Astrocyte (in vitro differentiated cells and primary cell): ENCODE measurements around the gene OR1N1. TPM values are rescaled to one million over a fixed set of nuclear protein-coding genes. Genes with fewer than 3 reads are reported as not detected.

Source experiments
- DNase-seq: peaks from one replicate; pipeline ENCODE4 v3.0.0-alpha.2; 2010; ENCODE audit warnings: low read depth
- FAIRE-seq: peaks from 2 replicates; lab custom pipeline; 2011; peaks lifted over from hg19 to GRCh38; lab: Jason Lieb, UNC
- H2AFZ ChIP-seq: 2 replicates; pipeline ENCODE4 v1.6.0; 2012; ENCODE audit warnings: low read depth, low read length, inconsistent platforms
- H3K27ac ChIP-seq: 2 replicates; pipeline ENCODE4 v1.5.1; 2011; ENCODE audit warnings: low read depth, low read length, inconsistent platforms
- H3K27me3 ChIP-seq: 2 replicates; pipeline ENCODE4 v1.6.0; 2011; ENCODE audit warnings: low read length, inconsistent platforms; ENCODE audit not compliant: insufficient read depth
- H3K36me3 ChIP-seq: 2 replicates; pipeline ENCODE4 v1.5.1; 2011; ENCODE audit warnings: low read length, inconsistent platforms; ENCODE audit not compliant: insufficient read depth
- H3K4me1 ChIP-seq: 2 replicates; pipeline ENCODE4 v1.5.1; 2011; ENCODE audit warnings: low read length, inconsistent platforms; ENCODE audit not compliant: insufficient read depth
- H3K4me2 ChIP-seq: 2 replicates; pipeline ENCODE4 v1.6.0; 2012; ENCODE audit warnings: low read length, inconsistent platforms
- H3K4me3 ChIP-seq: 2 replicates; pipeline ENCODE4 v1.5.1; 2011; ENCODE audit warnings: low read depth, mild to moderate bottlenecking, low read length, inconsistent platforms; ENCODE audit not compliant: insufficient read depth
- H3K79me2 ChIP-seq: 2 replicates; pipeline ENCODE4 v1.6.0; 2012; ENCODE audit warnings: mild to moderate bottlenecking, low read length, inconsistent platforms; ENCODE audit not compliant: insufficient read depth
- H3K9ac ChIP-seq: 2 replicates; pipeline ENCODE4 v1.6.0; 2012; ENCODE audit warnings: mild to moderate bottlenecking, low read length, inconsistent platforms
- H3K9me3 ChIP-seq: 2 replicates; pipeline ENCODE4 v1.5.1; 2012; ENCODE audit warnings: low read depth, mild to moderate bottlenecking, low read length, inconsistent platforms; ENCODE audit not compliant: insufficient read depth
- H4K20me1 ChIP-seq: 2 replicates; pipeline ENCODE4 v1.6.0; 2012; ENCODE audit warnings: low read length, inconsistent platforms; ENCODE audit not compliant: insufficient read depth
- H3K27ac Mint-ChIP-seq: one replicate; pipeline ENCODE4 v1.8.0; 2021; ENCODE audit warnings: mild to moderate bottlenecking, mixed read lengths; ENCODE audit not compliant: unreplicated experiment
- H3K27me3 Mint-ChIP-seq: one replicate; pipeline ENCODE4 v1.8.0; 2021; ENCODE audit warnings: low read depth, mixed read lengths; ENCODE audit not compliant: unreplicated experiment
- H3K36me3 Mint-ChIP-seq: one replicate; pipeline ENCODE4 v1.8.0; 2021; ENCODE audit warnings: low read depth, mixed read lengths; ENCODE audit not compliant: unreplicated experiment
- H3K4me1 Mint-ChIP-seq: one replicate; pipeline ENCODE4 v1.8.0; 2021; ENCODE audit warnings: low read depth, mixed read lengths; ENCODE audit not compliant: unreplicated experiment
- H3K4me3 Mint-ChIP-seq: one replicate; pipeline ENCODE4 v1.8.0; 2021; ENCODE audit warnings: mild to moderate bottlenecking, moderate library complexity, mixed read lengths; ENCODE audit not compliant: unreplicated experiment
- H3K9me3 Mint-ChIP-seq: one replicate; pipeline ENCODE4 v1.8.0; 2021; ENCODE audit warnings: mild to moderate bottlenecking, mixed read lengths; ENCODE audit not compliant: unreplicated experiment
- EZH2 ChIP-seq: IDR thresholded peaks from 2 replicates; pipeline ENCODE4 v1.6.1; 2012; ENCODE audit warnings: mild to moderate bottlenecking, low read length, inconsistent platforms; ENCODE audit not compliant: insufficient read depth
- total RNA-seq: library from RNA; stranded (reverse); gene quantifications from 2 replicates; pipeline ENCODE4 v1.2.1, GENCODE V29; 2021
- TF ChIP-seq, protein P1 (sequence below): IDR thresholded peaks from 2 replicates; pipeline ENCODE4 v1.5.1; 2011; ENCODE audit warnings: low read depth, mild to moderate bottlenecking, inconsistent platforms, low read length, moderate library complexity; ENCODE audit not compliant: insufficient read depth

OR1N1 gene
- total RNA-seq, 1 donor from 2014 or later = not detected

GRCh38 chr9:122479062-122479461 is 48.0 kb downstream of the OR1N1 start:
- Histone ChIP-seq H3K27me3 (peaks cover 2% of the 10 kb centered on the region), H3K9me3 (no peaks in the 10 kb centered on the region), H4K20me1 (no peaks in the 10 kb centered on the region), H3K4me2 (no peak overlapping the region), H3K36me3 (no peaks in the 10 kb centered on the region), H3K27ac (no peak overlapping the region), H3K4me1 (no peaks in the 10 kb centered on the region), H3K79me2 (no peaks in the 10 kb centered on the region), H2AFZ (no peak overlapping the region), H3K4me3 (no peak overlapping the region), H3K9ac (no peak overlapping the region)
- H3K36me3 Mint-ChIP-seq = no peaks in the 10 kb centered on the region
- no peak overlapping the region for H3K27ac Mint-ChIP-seq
- no peak for DNase-seq
- H3K4me3 Mint-ChIP-seq = no peak overlapping the region
- no peak for TF ChIP-seq EZH2
- TF ChIP-seq, protein P1, sequence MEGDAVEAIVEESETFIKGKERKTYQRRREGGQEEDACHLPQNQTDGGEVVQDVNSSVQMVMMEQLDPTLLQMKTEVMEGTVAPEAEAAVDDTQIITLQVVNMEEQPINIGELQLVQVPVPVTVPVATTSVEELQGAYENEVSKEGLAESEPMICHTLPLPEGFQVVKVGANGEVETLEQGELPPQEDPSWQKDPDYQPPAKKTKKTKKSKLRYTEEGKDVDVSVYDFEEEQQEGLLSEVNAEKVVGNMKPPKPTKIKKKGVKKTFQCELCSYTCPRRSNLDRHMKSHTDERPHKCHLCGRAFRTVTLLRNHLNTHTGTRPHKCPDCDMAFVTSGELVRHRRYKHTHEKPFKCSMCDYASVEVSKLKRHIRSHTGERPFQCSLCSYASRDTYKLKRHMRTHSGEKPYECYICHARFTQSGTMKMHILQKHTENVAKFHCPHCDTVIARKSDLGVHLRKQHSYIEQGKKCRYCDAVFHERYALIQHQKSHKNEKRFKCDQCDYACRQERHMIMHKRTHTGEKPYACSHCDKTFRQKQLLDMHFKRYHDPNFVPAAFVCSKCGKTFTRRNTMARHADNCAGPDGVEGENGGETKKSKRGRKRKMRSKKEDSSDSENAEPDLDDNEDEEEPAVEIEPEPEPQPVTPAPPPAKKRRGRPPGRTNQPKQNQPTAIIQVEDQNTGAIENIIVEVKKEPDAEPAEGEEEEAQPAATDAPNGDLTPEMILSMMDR = no peak
- no peaks in the 10 kb centered on the region for H3K4me1 Mint-ChIP-seq
- peaks cover 12% of the 10 kb centered on the region for H3K27me3 Mint-ChIP-seq
- no peak for FAIRE-seq
- peaks cover 4% of the 10 kb centered on the region for H3K9me3 Mint-ChIP-seq

DNA sequence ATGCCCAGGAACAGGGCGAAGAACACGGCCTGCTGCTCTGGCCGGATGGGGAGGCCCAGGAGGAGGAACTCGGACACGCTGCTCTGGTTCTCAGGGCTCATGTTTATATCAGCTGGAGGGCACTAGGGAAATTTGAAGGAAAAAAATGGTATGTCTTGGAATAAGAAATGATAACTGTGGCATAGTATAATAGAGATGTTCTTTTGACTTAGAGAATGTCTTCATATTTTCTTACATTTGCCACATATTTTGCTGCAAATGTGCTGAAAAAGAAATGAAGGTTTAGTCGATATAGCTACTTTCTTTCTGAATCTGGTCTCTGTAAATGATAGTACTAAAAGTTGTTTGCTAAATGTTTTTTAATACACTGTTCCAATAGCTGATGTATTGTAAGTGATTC is 49.3 kb downstream of the OR1N1 start, which contains the start of gene OR1J1:
Gene OR1J1 (minus strand): TSS at position 101 of the 400 bp plus-strand sequence. CDS start 0 bp downstream, at position 101.
- Histone ChIP-seq H3K4me1 (no peaks in the 10 kb centered on the region), H4K20me1 (no peaks in the 10 kb centered on the region), H2AFZ (no peak within 1 kb of the TSS), H3K79me2 (no peaks in the 10 kb centered on the region), H3K27ac (no peak within 1 kb of the TSS), H3K4me3 (no peak within 1 kb of the TSS), H3K27me3 (peaks cover 2% of the 10 kb centered on the region), H3K36me3 (no peaks in the 10 kb centered on the region), H3K9me3 (no peaks in the 10 kb centered on the region), H3K9ac (no peak within 1 kb of the TSS), H3K4me2 (no peak within 1 kb of the TSS)
- FAIRE-seq (no peak), DNase-seq (no peak)
- TF ChIP-seq EZH2 = no peak
- TF ChIP-seq, protein P1 = no peak
- Mint-ChIP-seq H3K9me3 (peaks cover 4% of the 10 kb centered on the region), H3K27ac (no peak within 1 kb of the TSS), H3K36me3 (no peaks in the 10 kb centered on the region), H3K4me1 (no peaks in the 10 kb centered on the region), H3K27me3 (peaks cover 14% of the 10 kb centered on the region), H3K4me3 (no peak within 1 kb of the TSS)

DNA sequence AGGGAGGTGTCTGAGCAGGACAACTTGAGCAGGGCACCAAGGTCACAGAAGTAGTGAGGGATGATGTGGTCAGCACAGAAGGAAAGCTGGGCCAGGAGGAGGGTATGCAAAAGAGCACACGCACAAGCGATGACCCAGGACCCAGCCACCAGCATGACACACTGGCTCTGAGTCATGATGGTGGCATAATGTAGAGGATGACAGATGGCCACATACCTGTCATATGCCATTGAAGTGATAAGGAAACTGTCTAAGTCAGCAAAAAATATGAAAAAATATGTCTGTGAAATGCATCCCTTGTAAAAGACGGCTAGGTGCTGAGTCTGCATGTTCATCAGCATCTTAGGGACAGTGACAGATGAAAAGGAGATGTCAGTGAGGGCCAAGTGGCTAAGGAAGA is 49.7 kb downstream of the OR1N1 start:
- Mint-ChIP-seq H3K4me1 (no peaks in the 10 kb centered on the region), H3K4me3 (no peak overlapping the region), H3K27me3 (peaks cover 14% of the 10 kb centered on the region), H3K27ac (no peak overlapping the region), H3K9me3 (peaks cover 4% of the 10 kb centered on the region), H3K36me3 (no peaks in the 10 kb centered on the region)
- DNase-seq (no peak), FAIRE-seq (no peak)
- Histone ChIP-seq H3K27me3 (peaks cover 2% of the 10 kb centered on the region), H3K79me2 (no peaks in the 10 kb centered on the region), H3K36me3 (no peaks in the 10 kb centered on the region), H4K20me1 (no peaks in the 10 kb centered on the region), H3K4me3 (no peak overlapping the region), H3K27ac (no peak overlapping the region), H3K4me2 (no peak overlapping the region), H3K9ac (no peak overlapping the region), H2AFZ (no peak overlapping the region), H3K9me3 (no peaks in the 10 kb centered on the region), H3K4me1 (no peaks in the 10 kb centered on the region)
- TF ChIP-seq, protein P1 = no peak
- no peak for TF ChIP-seq EZH2
